Stimulated activated CD8-positive, alpha-beta memory T cell treated with anti-CD3 and anti-CD28 coated beads, Interleukin-15, amount 100 ng/mL, for 4 hours (primary cell): ENCODE results near the gene IL31.
"Not testable (repeated sequence)": the region's sequence is repeated elsewhere in the genome, so short reads cannot be mapped to it uniquely, and the experiment has no call there.

ENCODE experiments used
- DNase-seq, 2 donors: peaks; one replicate each; pipeline ENCODE4 v3.0.0-alpha.2; 2020; ENCODE audit warnings: low read depth in 2 of 2

IL31 gene

GRCh38 chr12:122174155-122174845 lies at the start of gene IL31:
IL31 (minus strand) TSS chr12:122174221; CDS start chr12:122174172, 49 bp downstream.
- DNase-seq, result no peak

GRCh38 chr12:122216445-122216844 lies 42.4 kb upstream of the IL31 start:
- DNase-seq, result no peak

- no peak for DNase-seq
These were observed 41.8 kb upstream of the IL31 start for GRCh38 chr12:122215771-122216170.

- no peak for DNase-seq
These were observed 34.2 kb upstream of the IL31 start for GRCh38 chr12:122208073-122208820.

- DNase-seq, result no peak
These were observed 33.4 kb upstream of the IL31 start for GRCh38 chr12:122207391-122207790.

- DNase-seq, result no peak
These were observed 33.0 kb upstream of the IL31 start for GRCh38 chr12:122206976-122207375.

- DNase-seq, result no peak
These were observed 32.3 kb upstream of the IL31 start for GRCh38 chr12:122206111-122206881.

- no peak for DNase-seq
These were observed 31.3 kb upstream of the IL31 start for GRCh38 chr12:122205053-122205925.

GRCh38 chr12:122204167-122205052 lies 30.4 kb upstream of the IL31 start:
- no peak for DNase-seq

GRCh38 chr12:122203301-122204166 lies 29.5 kb upstream of the IL31 start, which contains the start of gene B3GNT4:
B3GNT4 (plus strand) TSS chr12:122203709; CDS start chr12:122204619, 910 bp downstream.
- DNase-seq, result peak; percentile 58 to 65

GRCh38 chr12:122202811-122203210 lies 28.8 kb upstream of the IL31 start:
- DNase-seq, result not testable (repeated sequence)

- DNase-seq, result no peak
These were observed 28.0 kb upstream of the IL31 start for GRCh38 chr12:122202017-122202416.

- no peak for DNase-seq
These were observed 27.4 kb upstream of the IL31 start for GRCh38 chr12:122201381-122201780.

GRCh38 chr12:122200541-122201175 lies 26.6 kb upstream of the IL31 start:
- no peak for DNase-seq

GRCh38 chr12:122199484-122200355 lies 25.7 kb upstream of the IL31 start:
- DNase-seq, result no peak

GRCh38 chr12:122197612-122197966 lies 23.6 kb upstream of the IL31 start:
- DNase-seq, result no peak

GRCh38 chr12:122195405-122195804 lies 21.4 kb upstream of the IL31 start:
- DNase-seq, result no peak

- no peak for DNase-seq
These were observed 20.8 kb upstream of the IL31 start for GRCh38 chr12:122194804-122195203.
